Uterus (tissue), 2 donors: ENCODE results near the gene TACR1.

Source experiments
- POLR2A ChIP-seq, 2 donors: fragments of 450-650 bp; IDR thresholded peaks; one replicate each; pipeline ENCODE4 v1.6.1; 2016; ENCODE audit warnings: antibody characterized with exemption in 2 of 2, mild to moderate bottlenecking in 1 of 2, moderate library complexity in 1 of 2
- TF ChIP-seq, protein P1 (sequence below), 4 experiments: fragments of 200-600 bp in 2 of 4; fragments of 450-650 bp in 2 of 4; sonication (generic) in 2 of 4; IDR thresholded peaks; one replicate each; pipeline ENCODE4 v1.5.1; 2016 to 2019; ENCODE audit warnings: antibody characterized with exemption in 4 of 4, mild to moderate bottlenecking in 2 of 4, moderate library complexity in 1 of 4

DNA sequence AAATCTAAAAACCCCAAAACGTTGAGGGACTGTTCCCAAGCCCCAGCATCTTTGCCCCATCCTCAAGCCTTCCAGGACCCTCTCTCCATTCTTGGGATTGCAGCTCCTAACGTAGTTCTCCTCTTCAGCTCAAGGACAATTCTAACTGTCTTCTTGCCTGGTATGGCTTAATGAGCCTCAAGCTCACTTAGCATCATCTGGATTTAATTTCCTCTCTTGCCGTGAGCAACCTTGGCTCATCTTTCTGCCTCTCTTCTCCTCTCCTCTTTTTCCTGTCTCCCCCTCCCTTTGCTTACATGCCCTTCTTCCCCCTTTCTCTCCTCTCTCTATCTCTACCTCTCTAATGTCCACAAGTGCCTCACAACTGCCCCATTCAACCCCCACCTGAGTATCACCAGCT lies 44.2 kb downstream of the TACR1 start:
- TF ChIP-seq POLR2A (IDR thresholded peaks at IDR 0.05): no peak
- TF ChIP-seq, protein P1, sequence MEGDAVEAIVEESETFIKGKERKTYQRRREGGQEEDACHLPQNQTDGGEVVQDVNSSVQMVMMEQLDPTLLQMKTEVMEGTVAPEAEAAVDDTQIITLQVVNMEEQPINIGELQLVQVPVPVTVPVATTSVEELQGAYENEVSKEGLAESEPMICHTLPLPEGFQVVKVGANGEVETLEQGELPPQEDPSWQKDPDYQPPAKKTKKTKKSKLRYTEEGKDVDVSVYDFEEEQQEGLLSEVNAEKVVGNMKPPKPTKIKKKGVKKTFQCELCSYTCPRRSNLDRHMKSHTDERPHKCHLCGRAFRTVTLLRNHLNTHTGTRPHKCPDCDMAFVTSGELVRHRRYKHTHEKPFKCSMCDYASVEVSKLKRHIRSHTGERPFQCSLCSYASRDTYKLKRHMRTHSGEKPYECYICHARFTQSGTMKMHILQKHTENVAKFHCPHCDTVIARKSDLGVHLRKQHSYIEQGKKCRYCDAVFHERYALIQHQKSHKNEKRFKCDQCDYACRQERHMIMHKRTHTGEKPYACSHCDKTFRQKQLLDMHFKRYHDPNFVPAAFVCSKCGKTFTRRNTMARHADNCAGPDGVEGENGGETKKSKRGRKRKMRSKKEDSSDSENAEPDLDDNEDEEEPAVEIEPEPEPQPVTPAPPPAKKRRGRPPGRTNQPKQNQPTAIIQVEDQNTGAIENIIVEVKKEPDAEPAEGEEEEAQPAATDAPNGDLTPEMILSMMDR (IDR thresholded peaks at IDR 0.05): no peak
